Measurements from ENCODE around the gene TRIM33. TPM values are rescaled to one million over a fixed set of nuclear protein-coding genes. Genes with fewer than 3 reads are reported as not detected.
"Not testable (repeated sequence)": the region's sequence is repeated elsewhere in the genome, so short reads cannot be mapped to it uniquely, and the experiment has no call there.

The TRIM33 gene
- total RNA-seq, 1 donor from 2014 or later: 29.1 TPM

GRCh38 chr1:114397601-114398000, 113.4 kb downstream of the TRIM33 start:
- no peaks in the 10 kb centered on the region for H3K27me3 ChIP-seq (ENCODE audit: control insufficient read depth, insufficient read depth, low read length)
- DNase-seq (ENCODE audit: low read depth): no peak
- no peak overlapping the region for H3K4me3 ChIP-seq (ENCODE audit: low read depth, low read length)
- H3K36me3 ChIP-seq (ENCODE audit: control insufficient read depth, insufficient read depth, low read length): no peaks in the 10 kb centered on the region
- TF ChIP-seq CTCF (IDR thresholded peaks at IDR 0.05; ENCODE audit: insufficient read depth, low read length, poor library complexity, severe bottlenecking): no peak

GRCh38 chr1:114395863-114396262, 115.1 kb downstream of the TRIM33 start:
- no peak for TF ChIP-seq CTCF (IDR thresholded peaks at IDR 0.05; ENCODE audit: insufficient read depth, low read length, poor library complexity, severe bottlenecking)
- Histone ChIP-seq H3K27me3 (ENCODE audit: control insufficient read depth, insufficient read depth, low read length) (no peaks in the 10 kb centered on the region), H3K4me3 (ENCODE audit: low read depth, low read length) (no peak overlapping the region), H3K36me3 (ENCODE audit: control insufficient read depth, insufficient read depth, low read length) (no peaks in the 10 kb centered on the region)
- DNase-seq (ENCODE audit: low read depth): no peak

GRCh38 chr1:114390960-114391359, 120.0 kb downstream of the TRIM33 start:
- H3K4me3 ChIP-seq (ENCODE audit: low read depth, low read length): no peak overlapping the region
- no peak for DNase-seq (ENCODE audit: low read depth)
- no peaks in the 10 kb centered on the region for H3K36me3 ChIP-seq (ENCODE audit: control insufficient read depth, insufficient read depth, low read length)
- no peaks in the 10 kb centered on the region for H3K27me3 ChIP-seq (ENCODE audit: control insufficient read depth, insufficient read depth, low read length)
- TF ChIP-seq CTCF (IDR thresholded peaks at IDR 0.05; ENCODE audit: insufficient read depth, low read length, poor library complexity, severe bottlenecking): no peak

GRCh38 chr1:114390361-114390760, 120.6 kb downstream of the TRIM33 start:
- Histone ChIP-seq H3K27me3 (ENCODE audit: control insufficient read depth, insufficient read depth, low read length) (no peaks in the 10 kb centered on the region), H3K4me3 (ENCODE audit: low read depth, low read length) (no peak overlapping the region), H3K36me3 (ENCODE audit: control insufficient read depth, insufficient read depth, low read length) (no peaks in the 10 kb centered on the region)
- TF ChIP-seq CTCF (IDR thresholded peaks at IDR 0.05; ENCODE audit: insufficient read depth, low read length, poor library complexity, severe bottlenecking): no peak
- DNase-seq (ENCODE audit: low read depth): no peak

GRCh38 chr1:114388432-114389003, 122.5 kb downstream of the TRIM33 start:
- no peak for DNase-seq (ENCODE audit: low read depth)
- Histone ChIP-seq H3K36me3 (ENCODE audit: control insufficient read depth, insufficient read depth, low read length) (no peaks in the 10 kb centered on the region), H3K4me3 (ENCODE audit: low read depth, low read length) (no peak overlapping the region), H3K27me3 (ENCODE audit: control insufficient read depth, insufficient read depth, low read length) (no peaks in the 10 kb centered on the region)
- TF ChIP-seq CTCF (IDR thresholded peaks at IDR 0.05; ENCODE audit: insufficient read depth, low read length, poor library complexity, severe bottlenecking): no peak

GRCh38 chr1:114387585-114387984, 123.4 kb downstream of the TRIM33 start:
- not testable (repeated sequence) for H3K36me3 ChIP-seq (ENCODE audit: control insufficient read depth, insufficient read depth, low read length); H3K27me3 ChIP-seq (ENCODE audit: control insufficient read depth, insufficient read depth, low read length); H3K4me3 ChIP-seq (ENCODE audit: low read depth, low read length); DNase-seq (ENCODE audit: low read depth)
